H1 (cell line): ENCODE results near the gene MORC1. TPM values are rescaled to one million over a fixed set of nuclear protein-coding genes. Genes with fewer than 3 reads are reported as not detected.

Source experiments
- CTCF ChIA-PET: fragments of 300-600 bp; sonication (Branson Sonifier 250); formaldehyde crosslinking; loops from one replicate; lab custom pipeline; 2021; ENCODE audit not compliant: partially characterized antibody; lab: Charles Lee
- POLR2A ChIA-PET: fragments of 300-600 bp; sonication (Branson Sonifier 250); formaldehyde crosslinking; loops from one replicate; lab custom pipeline; 2021; ENCODE audit warnings: inconsistent platforms; ENCODE audit not compliant: partially characterized antibody; lab: Charles Lee
- DNase-seq, 2 experiments: peaks; one replicate each; pipeline versions ENCODE4 v3.0.0 to v3.0.0-alpha.2; 2010 to 2022; ENCODE audit warnings: low spot score in 2 of 2, low read depth in 1 of 2, mixed read lengths in 1 of 2
- FAIRE-seq: peaks from 2 replicates; lab custom pipeline; 2011; peaks lifted over from hg19 to GRCh38; lab: Jason Lieb, UNC
- H2AFZ ChIP-seq: 2 replicates; pipeline ENCODE4 v1.8.1; 2012; ENCODE audit warnings: low read length, inconsistent platforms
- H2AK5ac ChIP-seq: 2 replicates; pipeline ENCODE4 v1.6.1; 2013; ENCODE audit warnings: low read depth, low read length
- H2BK120ac ChIP-seq: replicated peaks from 2 replicates; pipeline ENCODE3; 2013; ENCODE audit warnings: low read depth, low read length, inconsistent platforms
- H2BK12ac ChIP-seq: 2 replicates; pipeline ENCODE4 v1.6.1; 2013; ENCODE audit warnings: low read depth, low read length
- H2BK15ac ChIP-seq: 2 replicates; pipeline ENCODE4 v1.6.1; 2013; ENCODE audit warnings: low read length
- H2BK20ac ChIP-seq: 2 replicates; pipeline ENCODE4 v1.6.1; 2013; ENCODE audit warnings: low read length
- H2BK5ac ChIP-seq: 2 replicates; pipeline ENCODE4 v1.6.1; 2013; ENCODE audit warnings: low read depth, low read length
- H3K14ac ChIP-seq: 2 replicates; pipeline ENCODE4 v1.6.1; 2013; ENCODE audit warnings: inconsistent platforms; ENCODE audit not compliant: insufficient read length
- H3K18ac ChIP-seq: 2 replicates; pipeline ENCODE4 v1.6.1; 2013; ENCODE audit warnings: low read length; ENCODE audit errors: extremely low read depth
- H3K23ac ChIP-seq: 2 replicates; pipeline ENCODE4 v1.6.1; 2013; ENCODE audit warnings: inconsistent platforms; ENCODE audit not compliant: insufficient read length
- H3K23me2 ChIP-seq: 2 replicates; pipeline ENCODE4 v1.6.1; 2013; ENCODE audit warnings: low read depth, low read length
- H3K27ac ChIP-seq: 2 replicates; pipeline ENCODE4 v1.6.1; 2011; ENCODE audit warnings: low read depth, low read length, inconsistent platforms
- H3K27me3 ChIP-seq, 4 experiments: replicated peaks in 1 of 4; 1 replicate in 1 of 4; 2 replicates in 3 of 4; pipeline versions ENCODE4 v1.6.1 to v1.8.1; 2011 to 2013; ENCODE audit warnings: low read length in 3 of 4, mild to moderate bottlenecking in 3 of 4, inconsistent platforms in 2 of 4, mixed read lengths in 2 of 4, moderate library complexity in 1 of 4; ENCODE audit not compliant: control insufficient read depth in 3 of 4, insufficient read depth in 3 of 4; ENCODE audit errors: extremely low read depth in 1 of 4
- H3K36me3 ChIP-seq, 4 experiments: 2 replicates each; pipeline versions ENCODE4 v1.6.1 to v1.8.1; 2011 to 2013; ENCODE audit warnings: mild to moderate bottlenecking in 4 of 4, low read length in 3 of 4, moderate library complexity in 2 of 4, control low read depth in 1 of 4, inconsistent platforms in 1 of 4; ENCODE audit not compliant: insufficient read depth in 4 of 4, control insufficient read depth in 2 of 4
- H3K4ac ChIP-seq: replicated peaks from 2 replicates; pipeline ENCODE3; 2013; ENCODE audit warnings: low read length, low read depth, mixed read lengths, inconsistent platforms; ENCODE audit not compliant: insufficient read length
- H3K4me1 ChIP-seq, 4 experiments: replicated peaks in 1 of 4; 1 replicate in 1 of 4; 2 replicates in 3 of 4; pipeline versions ENCODE4 v1.6.1 to v1.8.1; 2011 to 2013; ENCODE audit warnings: low read length in 3 of 4, inconsistent platforms in 2 of 4, mixed read lengths in 1 of 4; ENCODE audit not compliant: insufficient read depth in 4 of 4, control insufficient read depth in 3 of 4
- H3K4me2 ChIP-seq, 2 experiments: 2 replicates each; pipeline versions ENCODE4 v1.6.1 to v1.8.1; 2011 to 2013; ENCODE audit warnings: low read depth in 2 of 2, low read length in 2 of 2, control low read depth in 1 of 2, inconsistent platforms in 1 of 2, mild to moderate bottlenecking in 1 of 2; ENCODE audit not compliant: insufficient read depth in 1 of 2
- H3K4me3 ChIP-seq, 4 experiments: fragments of 200-600, 300-600 bp in 1 of 4; sonication (generic), shearing (Covaris generic), sonication (Bioruptor Twin) in 1 of 4; 2 replicates each; pipeline versions ENCODE4 v1.5.1 to v1.8.1; 2011 to 2016; ENCODE audit warnings: low read length in 4 of 4, low read depth in 3 of 4, control low read depth in 2 of 4, inconsistent platforms in 2 of 4, mild to moderate bottlenecking in 2 of 4, mixed read lengths in 1 of 4, moderate library complexity in 1 of 4; ENCODE audit not compliant: insufficient read depth in 2 of 4; ENCODE audit errors: extremely low read depth in 1 of 4
- H3K56ac ChIP-seq: replicated peaks from 2 replicates; pipeline ENCODE3; 2013; ENCODE audit warnings: low read depth, mild to moderate bottlenecking, mixed read lengths, low read length, inconsistent platforms; ENCODE audit not compliant: insufficient read length
- H3K79me1 ChIP-seq: 2 replicates; pipeline ENCODE4 v1.6.1; 2013; ENCODE audit warnings: low read depth, low read length, control low read depth
- H3K79me2 ChIP-seq, 2 experiments: 2 replicates each; pipeline versions ENCODE4 v1.6.1 to v1.8.1; 2012 to 2013; ENCODE audit warnings: low read length in 2 of 2, mild to moderate bottlenecking in 2 of 2, inconsistent platforms in 1 of 2; ENCODE audit not compliant: insufficient read depth in 2 of 2, control insufficient read depth in 1 of 2
- H3K9ac ChIP-seq, 4 experiments: replicated peaks in 1 of 4; 1 replicate in 1 of 4; 2 replicates in 3 of 4; pipeline versions ENCODE4 v1.6.1 to v1.8.1; 2011 to 2013; ENCODE audit warnings: low read depth in 3 of 4, low read length in 3 of 4, control low read depth in 2 of 4, mild to moderate bottlenecking in 2 of 4, moderate library complexity in 2 of 4, inconsistent platforms in 1 of 4; ENCODE audit errors: extremely low read depth in 1 of 4
- H3K9me3 ChIP-seq, 2 experiments: 2 replicates each; pipeline versions ENCODE4 v1.6.1 to v1.8.1; 2012 to 2013; ENCODE audit warnings: mild to moderate bottlenecking in 2 of 2, moderate library complexity in 2 of 2, control low read depth in 1 of 2, inconsistent platforms in 1 of 2, low read depth in 1 of 2, low read length in 1 of 2, mixed read lengths in 1 of 2; ENCODE audit not compliant: insufficient read depth in 2 of 2
- H4K20me1 ChIP-seq, 2 experiments: replicated peaks in 1 of 2; 2 replicates each; pipeline versions ENCODE3 to v1.8.1; 2011 to 2013; ENCODE audit warnings: inconsistent platforms in 2 of 2, low read length in 2 of 2, mild to moderate bottlenecking in 1 of 2; ENCODE audit not compliant: insufficient read depth in 2 of 2, control insufficient read depth in 1 of 2
- H4K5ac ChIP-seq: 2 replicates; pipeline ENCODE4 v1.6.1; 2013; ENCODE audit warnings: low read length, low read depth, mixed read lengths, inconsistent platforms; ENCODE audit not compliant: insufficient read length
- H4K8ac ChIP-seq: 2 replicates; pipeline ENCODE4 v1.8.0; 2013; ENCODE audit warnings: mild to moderate bottlenecking, moderate library complexity, low read length, inconsistent platforms; ENCODE audit not compliant: insufficient read depth; ENCODE audit errors: extremely low read depth
- H4K91ac ChIP-seq: replicated peaks from 2 replicates; pipeline ENCODE3; 2013; ENCODE audit warnings: low read length, mixed read lengths, inconsistent platforms; ENCODE audit not compliant: insufficient read length
- EGR1 ChIP-seq: IDR thresholded peaks from 2 replicates; pipeline ENCODE4 v1.6.1; 2011; ENCODE audit warnings: low read depth, low read length, borderline replicate concordance
- HDAC6 ChIP-seq: IDR thresholded peaks from one replicate; pipeline ENCODE4 v1.7.1; 2012; ENCODE audit warnings: low read depth, mild to moderate bottlenecking, inconsistent platforms, low read length, moderate library complexity
- PHF8 ChIP-seq: fragments of 200-600 bp; sonication (generic); conservative IDR thresholded peaks from 2 replicates; pipeline ENCODE4 v1.7.1; 2012; ENCODE audit warnings: low read depth, mild to moderate bottlenecking, inconsistent platforms, low read length, moderate library complexity
- RXRA ChIP-seq: IDR thresholded peaks from 2 replicates; pipeline ENCODE4 v1.6.1; 2011; ENCODE audit warnings: low read depth, mild to moderate bottlenecking, low read length, moderate library complexity; ENCODE audit not compliant: insufficient read depth
- SRF ChIP-seq: IDR thresholded peaks from 2 replicates; pipeline ENCODE4 v1.6.1; 2011; ENCODE audit warnings: mild to moderate bottlenecking, low read depth, low read length, moderate library complexity
- TAF7 ChIP-seq: optimal IDR thresholded peaks from 2 replicates; pipeline ENCODE3; 2011; ENCODE audit warnings: low read depth, mild to moderate bottlenecking, inconsistent platforms, low read length, moderate library complexity, borderline replicate concordance
- TCF12 ChIP-seq: IDR thresholded peaks from 2 replicates; pipeline ENCODE4 v1.6.1; 2011; ENCODE audit warnings: low read depth, mild to moderate bottlenecking, low read length
- whole genome bisulfite sequencing, 2 experiments: shearing (Covaris generic) in 1 of 2; methylation state at CpG; one replicate each; pipeline versions ENCODE4 v1.1.6 to v1.1.7; 2013 to 2015; ENCODE audit warnings: low lambda C conversion rate in 2 of 2, mixed read lengths in 2 of 2, inconsistent platforms in 1 of 2, low coverage in 1 of 2, missing lambda C conversion rate in 1 of 2; ENCODE audit not compliant: insufficient replicate concordance in 2 of 2, insufficient coverage in 1 of 2, insufficient read length in 1 of 2; ENCODE audit errors: extremely low coverage in 1 of 2, missing lambda C conversion rate in 1 of 2; 5-methylcytosine and 5-hydroxymethylcytosine counted together
- polyA plus RNA-seq, 7 experiments: library from polyadenylated mRNA; depleted of rRNA in 3 of 7; stranded (reverse) in 5 of 7; unstranded in 2 of 7; fragments of >200 nt in 5 of 7; fragments of 200-250 nt in 2 of 7; gene quantifications; 1 replicate in 5 of 7; 2 replicates in 1 of 7; 4 replicates in 1 of 7; pipeline versions ENCODE4 v1.2.1 to v1.2.3, GENCODE V29; 2011 to 2013; ENCODE audit warnings: missing spikeins in 2 of 7, mixed read lengths in 2 of 7
- total RNA-seq: library from RNA; stranded (reverse); fragmentation: NEBNext Ultra II Directional; extraction: Animal tissue kit (Norgen Biotek cat#: 25700); gene quantifications from 2 replicates; pipeline ENCODE4 v1.2.1, GENCODE V29; 2021
- TF ChIP-seq, protein P1 (sequence below): IDR thresholded peaks from 2 replicates; pipeline ENCODE4 v1.6.1; 2012; ENCODE audit warnings: low read length, inconsistent platforms

The MORC1 gene
- total and polyA plus RNA-seq, 2 of the 8 experiments (the other 6 are each of a cell fraction or from before 2014, with no cell fraction given) = not detected

DNA sequence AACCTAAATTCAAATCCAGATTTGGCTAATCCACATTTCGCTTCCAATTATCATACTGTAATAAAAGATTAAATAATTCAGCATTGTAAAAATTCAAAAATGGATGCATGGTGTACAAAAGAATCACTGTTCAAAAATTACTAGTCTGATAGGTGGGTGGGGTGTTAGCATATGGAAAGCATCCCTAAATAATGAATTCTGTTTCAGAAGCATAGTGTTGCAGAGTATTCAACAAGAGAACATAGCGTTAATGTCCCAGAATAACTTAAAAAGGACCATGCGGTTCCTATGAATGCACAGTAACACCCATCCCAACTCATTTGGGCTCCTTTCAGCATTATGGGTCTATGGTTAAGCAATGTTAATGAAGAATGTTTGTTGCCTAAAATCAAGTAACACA is 51.1 kb downstream of the MORC1 start:
- no peak overlapping the region for H2BK12ac ChIP-seq
- no peak overlapping the region for H3K27ac ChIP-seq
- ChIA-PET POLR2A (no interaction called here), CTCF (no interaction called here)
- no peaks in the 10 kb centered on the region for H3K27me3 ChIP-seq
- no peaks in the 10 kb centered on the region for H3K36me3 ChIP-seq
- FAIRE-seq (no peak), DNase-seq (no peak)
- no peak overlapping the region for H3K4ac ChIP-seq
- no peaks in the 10 kb centered on the region for H3K79me1 ChIP-seq
- no peak overlapping the region for H2AFZ ChIP-seq
- TF ChIP-seq, protein P1, sequence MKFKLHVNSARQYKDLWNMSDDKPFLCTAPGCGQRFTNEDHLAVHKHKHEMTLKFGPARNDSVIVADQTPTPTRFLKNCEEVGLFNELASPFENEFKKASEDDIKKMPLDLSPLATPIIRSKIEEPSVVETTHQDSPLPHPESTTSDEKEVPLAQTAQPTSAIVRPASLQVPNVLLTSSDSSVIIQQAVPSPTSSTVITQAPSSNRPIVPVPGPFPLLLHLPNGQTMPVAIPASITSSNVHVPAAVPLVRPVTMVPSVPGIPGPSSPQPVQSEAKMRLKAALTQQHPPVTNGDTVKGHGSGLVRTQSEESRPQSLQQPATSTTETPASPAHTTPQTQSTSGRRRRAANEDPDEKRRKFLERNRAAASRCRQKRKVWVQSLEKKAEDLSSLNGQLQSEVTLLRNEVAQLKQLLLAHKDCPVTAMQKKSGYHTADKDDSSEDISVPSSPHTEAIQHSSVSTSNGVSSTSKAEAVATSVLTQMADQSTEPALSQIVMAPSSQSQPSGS = no peak
- TF ChIP-seq TAF7 = no peak
- no peak for TF ChIP-seq HDAC6
- TF ChIP-seq EGR1 = no peak
- TF ChIP-seq PHF8 = no peak
- TF ChIP-seq TCF12 = no peak
- no peak for TF ChIP-seq RXRA
- TF ChIP-seq SRF = no peak
- no peak overlapping the region for H3K4me2 ChIP-seq
- no peak overlapping the region for H3K23ac ChIP-seq
- H2BK15ac ChIP-seq = no peak overlapping the region
- no peak overlapping the region for H2BK5ac ChIP-seq
- no peaks in the 10 kb centered on the region for H4K20me1 ChIP-seq
- no peaks in the 10 kb centered on the region for H3K79me2 ChIP-seq
- H2BK120ac ChIP-seq = no peak overlapping the region
- no peak overlapping the region for H3K4me3 ChIP-seq
- WGBS, 2 experiments = 90% methylated on average over 3 of the region's 3 CpGs; no CpG with 5 or more reads in 1 of the 2 experiments
- H3K23me2 ChIP-seq = no peaks in the 10 kb centered on the region
- H3K4me1 ChIP-seq = no peaks in the 10 kb centered on the region
- H2AK5ac ChIP-seq = no peak overlapping the region
- no peak overlapping the region for H4K91ac ChIP-seq
- H3K18ac ChIP-seq = no peak overlapping the region
- no peak overlapping the region for H2BK20ac ChIP-seq
- H3K14ac ChIP-seq = no peak overlapping the region
- no peaks in the 10 kb centered on the region for H3K9me3 ChIP-seq
- no peak overlapping the region for H4K8ac ChIP-seq
- H3K9ac ChIP-seq = no peak overlapping the region
- H4K5ac ChIP-seq = no peak overlapping the region
- no peak overlapping the region for H3K56ac ChIP-seq
